HG02885 (cell line): ENCODE data around the gene TESMIN.

Experiments
- ATAC-seq: cut with Tn5 transposase; IDR thresholded peaks from one replicate; pipeline ENCODE4 v1.9.1; 2021; ENCODE audit warnings: mild to moderate bottlenecking; ENCODE audit not compliant: unreplicated experiment, poor library complexity

TESMIN gene

DNA sequence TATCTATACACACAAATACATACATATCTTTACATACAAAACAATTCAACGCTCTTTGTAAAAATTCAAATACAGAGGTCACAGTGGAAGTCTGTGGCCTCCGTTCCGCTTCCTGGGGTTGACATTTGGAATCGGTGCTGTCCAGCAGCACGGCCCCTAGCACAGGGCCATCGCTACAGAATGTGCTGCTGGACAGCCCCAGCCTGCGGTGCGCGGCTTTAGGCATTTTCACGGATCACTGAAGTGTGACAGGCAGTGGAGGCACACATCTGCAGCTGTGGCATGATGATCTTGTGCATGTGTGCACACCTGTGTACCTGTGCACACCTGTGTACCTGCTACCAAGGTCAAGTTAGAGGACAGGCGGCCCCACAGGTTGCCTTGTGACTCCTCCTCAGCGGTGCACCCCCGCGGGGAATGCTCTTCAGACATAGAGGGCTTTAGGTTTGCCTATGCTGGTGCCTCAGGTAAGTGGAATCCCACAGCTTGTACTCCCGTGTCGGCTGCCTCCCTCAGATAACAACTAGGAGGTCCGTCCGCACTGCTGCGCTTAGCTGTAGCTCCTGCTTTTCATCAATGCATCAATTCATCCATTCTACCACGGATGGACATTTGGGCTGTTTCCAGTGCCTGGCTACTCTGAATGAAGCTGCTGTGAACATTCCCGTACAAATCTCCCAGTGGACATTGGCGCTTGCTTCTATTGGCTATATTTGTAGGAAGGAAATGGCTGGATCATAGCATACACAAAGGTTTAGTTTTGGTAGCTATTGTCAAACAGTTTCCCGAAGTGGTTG, 37.1 kb downstream of the TESMIN start:
- no peak for ATAC-seq

- no peak for ATAC-seq
Measured at GRCh38 chr11:68711114-68711513, 40.2 kb downstream of the TESMIN start.

DNA sequence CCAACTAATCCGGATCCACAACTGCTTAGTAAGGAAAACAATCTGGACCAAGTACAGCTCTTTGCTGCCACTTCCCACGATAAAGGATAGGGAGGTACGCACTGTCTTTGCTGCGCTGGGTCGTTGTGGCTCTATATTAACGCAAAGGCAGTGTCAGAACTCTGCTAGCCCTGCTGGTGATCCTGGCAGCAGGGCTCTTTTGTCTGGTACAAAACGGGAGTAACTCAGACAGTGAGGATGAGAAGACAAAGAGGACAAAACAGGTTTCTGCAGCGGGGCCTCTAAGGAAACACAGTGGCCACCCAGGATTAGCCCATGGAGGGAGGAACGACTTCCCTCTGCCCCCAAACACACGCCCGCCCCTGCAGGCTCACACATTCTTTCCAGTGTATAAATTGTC, 40.9 kb downstream of the TESMIN start:
- ATAC-seq: no peak

DNA sequence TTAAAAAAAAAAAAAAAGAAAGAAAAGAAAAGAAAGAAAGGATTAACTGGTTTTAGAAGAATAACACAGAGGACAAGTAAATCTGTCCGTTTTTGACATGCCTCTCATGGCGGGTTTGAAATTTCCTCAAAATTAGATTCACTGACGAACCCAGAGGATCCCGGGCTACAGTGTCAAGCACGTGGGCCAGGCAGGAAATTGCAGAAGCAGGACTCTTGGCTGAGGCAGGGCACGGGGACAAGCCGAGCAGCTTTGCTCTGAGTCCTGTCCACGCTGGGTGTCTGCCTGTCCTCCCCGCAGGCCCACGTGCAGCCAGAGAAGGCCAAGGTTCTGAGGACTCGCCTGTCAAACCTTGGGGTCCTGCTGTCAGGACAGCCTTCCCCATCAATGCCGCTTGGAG, 42.3 kb downstream of the TESMIN start:
- ATAC-seq: no peak

DNA sequence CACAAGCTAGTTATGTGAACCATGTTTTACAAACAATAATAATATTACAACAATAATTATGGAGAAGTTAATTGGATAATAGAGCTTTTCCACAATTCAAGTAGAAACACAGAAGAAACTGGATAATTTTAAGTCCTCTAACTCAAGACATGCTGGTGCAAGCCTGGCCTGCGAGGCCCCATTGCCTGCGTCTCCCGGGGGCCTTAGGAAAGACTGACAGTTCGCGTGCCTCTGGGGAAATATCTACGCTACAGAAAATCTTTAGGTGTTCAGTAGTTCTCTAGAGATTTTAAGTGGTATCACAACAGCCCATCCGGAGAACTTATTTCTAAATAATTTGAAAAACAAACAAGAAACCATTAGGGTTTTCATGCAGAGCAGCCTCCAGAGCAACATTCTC, 43.8 kb downstream of the TESMIN start:
- no peak for ATAC-seq

DNA sequence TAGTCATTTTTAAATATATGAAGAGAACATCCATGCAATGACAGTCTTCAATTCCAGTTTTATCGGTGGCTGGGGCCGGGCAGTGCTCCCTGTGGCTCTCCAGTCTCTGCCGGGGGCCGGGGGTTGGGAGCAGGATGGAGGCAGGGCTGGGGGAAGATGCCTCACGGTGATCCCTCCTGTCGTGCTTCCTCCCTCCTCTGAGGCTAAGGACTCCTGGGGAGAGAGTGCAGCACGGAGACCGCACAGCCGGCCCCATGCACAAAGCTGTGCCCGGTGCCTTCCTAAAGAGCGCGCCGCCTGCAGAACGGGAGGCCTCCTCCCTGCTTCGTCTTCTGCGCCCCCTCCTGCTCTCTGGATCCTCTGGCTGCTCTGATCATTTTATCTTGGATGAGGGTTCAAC, 46.4 kb downstream of the TESMIN start:
- ATAC-seq: no peak

DNA sequence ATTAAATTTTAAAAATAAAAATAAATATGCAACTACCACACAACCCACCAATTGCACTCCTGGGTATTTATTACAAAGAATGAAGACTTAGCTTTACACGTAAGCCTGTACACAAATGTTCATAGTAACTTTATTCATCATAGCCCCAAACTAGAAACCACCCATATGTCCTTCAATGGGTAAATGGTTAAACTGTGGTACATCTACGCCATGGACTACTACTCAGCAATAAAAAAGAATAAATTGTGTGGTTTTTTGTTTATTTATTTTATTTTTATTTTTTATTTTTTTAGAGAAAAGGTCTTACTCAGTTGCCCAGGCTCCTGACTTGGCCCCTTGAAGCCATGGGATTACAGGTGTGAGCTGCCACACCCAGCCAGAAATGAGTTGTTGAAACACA, 52.3 kb downstream of the TESMIN start:
- no peak for ATAC-seq

DNA sequence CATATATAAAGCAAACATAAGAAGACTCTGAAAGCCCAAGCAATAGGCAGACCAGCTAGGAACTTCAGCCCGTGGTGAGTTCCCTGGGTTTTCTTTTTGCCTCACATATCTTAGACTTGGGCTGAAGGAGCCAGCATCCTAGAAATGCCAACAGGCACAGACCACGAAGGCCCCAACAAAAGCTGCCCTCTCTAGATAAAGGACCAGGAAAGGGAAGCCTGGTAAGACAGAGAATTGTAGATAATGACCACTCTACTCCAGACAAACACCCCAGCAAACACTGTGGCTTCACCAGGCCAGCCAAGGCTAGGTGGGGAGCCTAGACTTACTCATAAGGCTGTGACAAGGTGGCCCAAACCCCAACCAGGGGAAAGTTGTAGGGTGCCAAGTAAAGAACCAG, 55.8 kb downstream of the TESMIN start:
- no peak for ATAC-seq

DNA sequence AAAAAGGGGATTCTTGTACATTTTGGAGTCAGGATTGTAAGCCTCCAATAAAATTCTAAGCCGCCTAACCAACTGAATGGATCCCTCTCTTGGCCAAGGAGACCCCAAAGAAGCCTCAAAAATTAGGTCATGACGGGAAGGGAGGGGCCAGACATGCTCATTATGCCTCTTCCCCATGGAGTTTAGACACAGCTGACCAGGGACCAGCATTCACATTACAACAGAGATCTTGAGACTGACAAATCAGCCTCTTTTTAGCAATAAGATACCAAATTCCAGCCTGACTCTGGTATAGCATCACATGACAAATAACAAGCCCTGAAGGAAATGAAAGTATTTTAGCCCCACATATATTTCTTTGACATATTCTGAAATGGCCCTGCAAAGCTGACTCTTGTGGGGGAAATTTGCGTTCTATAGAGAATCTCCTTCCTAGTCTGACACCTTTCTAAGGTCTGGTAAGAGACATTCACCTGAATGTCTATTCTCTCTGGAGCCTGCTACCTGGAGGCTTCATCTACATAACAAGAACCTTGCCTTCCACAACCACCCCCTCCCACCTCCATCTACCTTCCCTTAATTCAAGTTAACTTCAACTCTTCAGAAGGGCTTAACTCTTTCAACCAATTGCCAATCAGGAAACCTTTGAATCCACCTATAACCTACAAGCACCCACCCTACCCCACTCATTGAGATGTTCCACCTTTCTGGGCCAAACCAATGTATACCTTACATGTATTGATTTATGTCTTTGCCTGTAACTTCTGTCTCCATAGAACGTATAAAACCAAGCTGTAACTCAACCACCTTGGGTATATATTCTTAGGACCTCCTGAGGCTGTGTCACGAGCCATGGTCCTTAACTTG, 56.7 kb downstream of the TESMIN start:
- no peak for ATAC-seq

DNA sequence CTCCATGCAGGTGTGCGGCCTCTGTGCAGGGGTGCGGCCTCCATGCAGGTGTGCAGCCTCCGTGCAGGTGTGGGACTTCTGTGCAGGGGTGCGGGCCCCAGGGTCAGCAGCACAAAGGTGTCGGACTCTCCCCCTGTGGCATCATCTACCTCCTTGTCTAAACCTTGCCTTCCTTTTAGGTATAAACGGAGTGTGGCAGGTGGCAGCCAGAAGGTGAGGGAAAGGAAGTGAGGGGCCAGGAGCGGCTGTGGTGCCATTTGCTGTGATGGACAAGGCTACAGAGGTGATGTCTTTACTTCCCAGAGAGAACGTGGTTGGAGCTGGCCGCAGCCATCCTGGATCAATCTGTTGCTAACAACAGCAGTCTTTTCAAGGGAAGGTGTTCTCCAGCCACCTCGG, 57.8 kb downstream of the TESMIN start:
- no peak for ATAC-seq

DNA sequence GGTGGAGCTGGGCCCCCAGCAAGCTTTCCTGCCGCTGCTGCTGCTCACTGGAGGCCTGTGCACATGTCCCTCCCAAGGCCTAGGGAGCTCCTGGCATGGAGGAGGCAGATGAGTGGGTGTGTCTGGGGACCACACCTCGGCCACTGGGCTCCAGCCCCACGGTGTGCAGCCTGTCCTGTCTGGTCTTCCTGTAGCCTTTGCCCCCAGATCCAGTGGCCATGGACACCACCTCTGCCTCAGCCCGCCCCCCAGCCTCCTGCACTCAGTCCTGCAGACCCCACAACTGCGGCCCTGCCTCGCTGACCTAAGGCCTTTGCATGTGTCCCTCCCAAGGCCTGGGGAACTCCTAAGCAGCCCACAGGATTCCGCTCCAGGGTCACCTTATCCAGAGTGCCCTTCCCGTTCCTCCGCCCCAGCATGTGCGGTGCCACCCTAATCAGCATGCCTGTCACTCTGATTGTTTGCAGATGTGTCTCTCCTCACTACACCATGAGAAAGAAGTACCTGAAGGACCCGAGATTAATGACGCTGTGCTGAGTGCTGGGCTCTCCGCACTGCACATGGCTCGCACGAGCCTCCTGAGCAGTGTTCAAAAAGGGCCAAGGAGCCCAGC, 58.3 kb downstream of the TESMIN start:
- ATAC-seq: no peak

DNA sequence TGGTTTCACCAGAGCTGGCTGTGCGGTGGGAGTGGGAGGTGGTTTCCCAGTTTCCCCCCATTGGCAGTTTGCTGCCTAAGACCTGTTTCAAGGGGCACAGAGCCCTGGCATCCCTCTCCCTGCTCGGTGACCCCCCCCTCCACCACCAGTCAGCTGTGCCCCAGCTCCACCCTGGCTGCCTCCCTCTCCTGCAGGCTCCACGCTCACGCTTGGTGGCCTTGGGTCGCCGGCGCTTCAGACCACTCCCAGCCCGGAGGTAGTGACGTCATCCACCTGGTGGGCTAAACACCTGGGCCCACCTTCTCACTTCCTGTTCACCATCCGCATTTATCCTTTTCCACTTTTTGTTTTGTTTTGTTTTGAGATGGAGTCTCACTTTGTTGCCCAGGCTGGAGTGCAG, 59.2 kb downstream of the TESMIN start:
- no peak for ATAC-seq

- ATAC-seq: no peak
Measured at GRCh38 chr11:68691402-68691784, 59.9 kb downstream of the TESMIN start.

GRCh38 chr11:68690671-68691401, 60.5 kb downstream of the TESMIN start:
- no peak for ATAC-seq

GRCh38 chr11:68689737-68690625, 61.3 kb downstream of the TESMIN start:
- ATAC-seq: no peak

GRCh38 chr11:68688881-68689280, 62.4 kb downstream of the TESMIN start:
- ATAC-seq: no peak

GRCh38 chr11:68687986-68688385, 63.3 kb downstream of the TESMIN start:
- no peak for ATAC-seq

DNA sequence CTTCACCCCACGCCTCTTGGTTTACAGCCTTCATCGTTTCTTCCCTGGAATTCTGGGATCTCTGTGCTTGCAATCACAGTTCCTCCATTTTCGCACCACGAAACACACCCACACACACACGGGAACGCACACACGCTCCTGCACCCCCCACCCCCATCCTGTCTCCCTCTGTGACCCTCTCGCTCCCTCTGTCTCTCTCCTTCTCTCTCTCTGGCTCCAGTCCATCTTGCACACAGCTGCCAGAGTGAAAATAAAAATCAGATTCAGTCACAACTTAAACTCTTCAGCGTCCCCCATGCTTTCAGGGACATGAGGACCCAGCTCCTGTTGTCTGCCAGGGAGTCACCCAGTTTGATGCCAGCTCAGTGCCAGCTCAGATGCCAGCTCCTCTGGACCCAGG, 64.0 kb downstream of the TESMIN start:
- no peak for ATAC-seq

GRCh38 chr11:68686486-68686885, 64.8 kb downstream of the TESMIN start:
- no peak for ATAC-seq
